ENCODE measurements around the gene SH3BP2. TPM values are rescaled to one million over a fixed set of nuclear protein-coding genes. Genes with fewer than 3 reads are reported as not detected.
A peak's percentile ranks its signal among the peaks of the same experiment; 100 is the strongest.

The SH3BP2 gene
- total RNA-seq, 4 donors from 2014 or later = 26.2 to 109 (median 66.0) TPM

DNA sequence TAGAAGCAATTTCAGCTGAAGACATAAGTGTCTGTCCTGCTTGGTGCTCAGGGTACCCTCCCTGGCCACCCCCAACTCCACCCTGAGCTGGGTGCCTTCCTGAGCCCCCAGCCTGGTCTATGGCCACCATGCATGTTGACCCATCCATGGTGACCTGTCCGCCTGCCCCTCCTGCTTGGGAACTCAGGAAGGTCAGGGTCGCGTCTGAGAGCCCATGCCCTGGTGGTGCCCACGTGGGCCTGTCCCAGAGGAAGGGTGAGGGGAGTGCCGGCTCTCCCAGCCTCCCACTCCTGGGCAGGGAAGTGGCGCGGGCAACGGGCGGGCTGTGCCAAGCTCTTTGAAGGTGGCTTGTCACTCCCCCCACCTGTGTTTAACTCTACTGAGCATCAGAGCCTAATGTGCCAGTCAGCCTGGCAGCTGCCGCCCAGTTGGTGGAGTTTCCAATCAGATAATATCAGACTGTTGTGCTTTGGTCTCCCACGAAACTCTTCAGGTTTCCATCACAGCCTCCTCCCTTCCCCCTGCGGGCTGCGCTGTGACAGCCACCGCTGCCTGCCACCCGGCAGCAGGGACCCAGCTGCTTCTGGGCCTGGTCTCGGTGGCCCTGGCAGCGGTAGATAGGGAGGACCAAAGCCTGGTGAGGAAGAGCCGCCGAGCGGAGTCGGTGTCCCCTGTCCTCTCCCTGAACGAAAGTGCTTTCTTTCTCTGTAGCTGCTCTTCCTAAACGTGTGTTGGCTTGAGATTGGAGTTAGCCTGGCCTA lies 4.8 kb downstream of the SH3BP2 start:
- ATAC-seq (ENCODE audit: low FRiP score) = no peak
- TF ChIP-seq, protein P1, sequence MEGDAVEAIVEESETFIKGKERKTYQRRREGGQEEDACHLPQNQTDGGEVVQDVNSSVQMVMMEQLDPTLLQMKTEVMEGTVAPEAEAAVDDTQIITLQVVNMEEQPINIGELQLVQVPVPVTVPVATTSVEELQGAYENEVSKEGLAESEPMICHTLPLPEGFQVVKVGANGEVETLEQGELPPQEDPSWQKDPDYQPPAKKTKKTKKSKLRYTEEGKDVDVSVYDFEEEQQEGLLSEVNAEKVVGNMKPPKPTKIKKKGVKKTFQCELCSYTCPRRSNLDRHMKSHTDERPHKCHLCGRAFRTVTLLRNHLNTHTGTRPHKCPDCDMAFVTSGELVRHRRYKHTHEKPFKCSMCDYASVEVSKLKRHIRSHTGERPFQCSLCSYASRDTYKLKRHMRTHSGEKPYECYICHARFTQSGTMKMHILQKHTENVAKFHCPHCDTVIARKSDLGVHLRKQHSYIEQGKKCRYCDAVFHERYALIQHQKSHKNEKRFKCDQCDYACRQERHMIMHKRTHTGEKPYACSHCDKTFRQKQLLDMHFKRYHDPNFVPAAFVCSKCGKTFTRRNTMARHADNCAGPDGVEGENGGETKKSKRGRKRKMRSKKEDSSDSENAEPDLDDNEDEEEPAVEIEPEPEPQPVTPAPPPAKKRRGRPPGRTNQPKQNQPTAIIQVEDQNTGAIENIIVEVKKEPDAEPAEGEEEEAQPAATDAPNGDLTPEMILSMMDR (IDR thresholded peaks at IDR 0.05) = no peak
- no peak for DNase-seq (ENCODE audit: low spot score)

DNA sequence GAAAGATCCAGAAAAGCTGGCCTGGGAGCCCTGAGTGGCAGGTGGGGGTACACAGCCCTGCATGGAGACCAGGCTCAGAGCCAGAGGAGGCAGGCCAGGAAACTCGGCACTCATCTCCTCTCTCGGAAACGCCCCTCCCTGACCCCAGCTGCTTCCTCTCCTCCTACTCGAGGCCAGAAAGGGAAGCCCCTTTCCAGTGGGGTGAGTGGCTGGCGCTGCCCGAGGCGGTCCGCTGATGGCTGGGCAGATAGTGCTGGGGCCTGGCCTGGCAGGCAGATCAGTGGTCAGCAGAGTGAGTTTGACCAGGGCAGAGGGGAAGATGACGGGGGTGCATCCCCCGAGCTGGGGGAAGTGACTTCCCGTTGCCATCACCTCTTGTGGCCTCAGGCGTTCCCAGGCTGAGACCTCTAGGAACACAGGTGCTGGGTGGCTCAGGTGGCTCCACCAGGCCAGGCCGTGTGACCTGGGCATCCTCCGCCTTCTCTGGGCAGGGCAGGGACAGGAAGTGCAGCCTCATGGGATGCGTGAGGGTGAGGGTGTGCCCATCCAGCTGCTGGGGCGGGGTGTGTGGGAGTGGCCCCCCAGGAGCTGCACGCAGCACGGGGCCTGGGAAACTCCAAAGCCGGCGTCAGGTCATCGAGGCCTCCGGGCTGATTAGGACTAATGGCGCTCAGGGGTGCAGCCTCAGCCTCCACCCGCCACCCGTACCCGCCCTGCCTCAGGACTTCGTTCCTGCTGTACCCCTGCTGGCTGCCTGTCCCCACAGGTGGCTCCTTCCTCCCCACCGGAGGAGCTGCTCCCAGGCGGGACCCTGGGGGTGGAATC lies 5.7 kb downstream of the SH3BP2 start:
- TF ChIP-seq, protein P1 (IDR thresholded peaks at IDR 0.05) = no peak
- peak; percentile 16 for ATAC-seq (ENCODE audit: low FRiP score)
- no peak for DNase-seq (ENCODE audit: low spot score)

DNA sequence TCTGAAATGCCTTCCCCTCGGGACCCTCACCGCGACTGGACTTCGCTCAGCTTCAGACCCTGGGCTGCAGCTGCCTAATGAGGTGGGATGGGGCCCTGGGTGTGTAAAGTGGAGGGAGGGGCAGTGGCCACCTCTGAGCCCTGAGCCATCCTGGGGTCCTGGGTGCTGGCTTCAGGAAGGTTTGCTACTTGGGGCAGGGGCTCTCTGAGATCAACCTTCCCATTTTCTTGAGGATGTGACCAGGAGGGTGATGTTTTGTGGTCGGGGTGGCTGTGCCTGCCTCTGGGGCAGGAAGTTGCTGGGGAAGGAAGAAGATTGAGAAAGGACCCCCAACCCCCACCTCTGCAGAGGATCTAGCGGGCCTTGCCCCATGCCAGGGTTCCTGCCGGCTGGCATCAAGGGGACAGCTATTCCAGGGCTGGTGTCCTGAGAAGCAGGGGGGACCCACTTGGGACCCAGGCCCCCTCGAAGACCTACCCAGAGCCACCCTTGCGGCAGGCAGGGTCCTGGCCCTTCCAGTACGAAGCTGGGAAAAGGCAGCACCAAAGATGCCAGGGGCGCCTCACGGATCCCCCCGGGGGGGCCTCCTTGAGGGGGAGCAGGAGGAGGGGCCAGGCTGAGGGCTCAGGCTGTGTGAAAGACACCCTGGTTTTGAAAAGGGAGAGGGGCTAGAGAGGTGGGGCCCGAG lies 6.5 kb downstream of the SH3BP2 start:
- DNase-seq (ENCODE audit: low spot score) (no peak), ATAC-seq (ENCODE audit: low FRiP score) (no peak)
- TF ChIP-seq, protein P1 (IDR thresholded peaks at IDR 0.05) = no peak

DNA sequence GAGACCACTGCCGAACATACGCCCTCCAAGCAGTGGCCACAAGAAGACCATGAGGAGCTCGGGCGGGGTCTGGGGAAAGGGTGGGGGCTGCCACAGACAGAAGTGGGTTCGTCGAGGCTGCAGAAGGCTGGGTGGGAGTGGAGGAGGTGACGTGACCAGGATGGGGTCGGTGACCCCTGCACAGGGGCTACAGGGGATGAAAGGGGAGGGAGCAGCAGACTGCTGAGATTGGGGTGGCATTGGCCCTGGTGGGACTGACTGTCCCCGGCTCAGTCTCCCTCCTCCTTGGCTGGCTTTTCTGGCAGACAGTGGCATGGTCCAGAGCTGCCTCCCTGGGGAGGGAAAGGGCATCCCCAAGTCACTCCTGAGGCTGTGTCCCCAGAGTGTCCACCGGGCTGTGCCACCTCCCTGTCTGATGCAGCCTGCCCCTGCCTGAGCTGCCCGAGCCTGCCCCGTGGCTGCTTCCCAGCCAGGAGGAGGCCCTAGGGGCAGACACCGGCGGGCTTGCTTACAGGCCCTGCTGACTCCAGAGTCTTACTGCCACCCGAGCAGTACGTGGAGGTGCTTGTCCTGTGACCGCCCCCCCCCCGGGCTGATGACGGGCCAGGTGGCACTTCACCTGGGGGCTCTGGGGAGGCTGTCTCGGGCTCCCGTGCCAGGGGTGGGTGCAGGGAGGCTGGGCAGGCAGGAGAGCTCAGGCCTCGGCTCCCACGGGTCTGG lies 7.2 kb downstream of the SH3BP2 start:
- ATAC-seq (ENCODE audit: low FRiP score) (no peak), DNase-seq (ENCODE audit: low spot score) (no peak)
- TF ChIP-seq, protein P1 (IDR thresholded peaks at IDR 0.05) = no peak

DNA sequence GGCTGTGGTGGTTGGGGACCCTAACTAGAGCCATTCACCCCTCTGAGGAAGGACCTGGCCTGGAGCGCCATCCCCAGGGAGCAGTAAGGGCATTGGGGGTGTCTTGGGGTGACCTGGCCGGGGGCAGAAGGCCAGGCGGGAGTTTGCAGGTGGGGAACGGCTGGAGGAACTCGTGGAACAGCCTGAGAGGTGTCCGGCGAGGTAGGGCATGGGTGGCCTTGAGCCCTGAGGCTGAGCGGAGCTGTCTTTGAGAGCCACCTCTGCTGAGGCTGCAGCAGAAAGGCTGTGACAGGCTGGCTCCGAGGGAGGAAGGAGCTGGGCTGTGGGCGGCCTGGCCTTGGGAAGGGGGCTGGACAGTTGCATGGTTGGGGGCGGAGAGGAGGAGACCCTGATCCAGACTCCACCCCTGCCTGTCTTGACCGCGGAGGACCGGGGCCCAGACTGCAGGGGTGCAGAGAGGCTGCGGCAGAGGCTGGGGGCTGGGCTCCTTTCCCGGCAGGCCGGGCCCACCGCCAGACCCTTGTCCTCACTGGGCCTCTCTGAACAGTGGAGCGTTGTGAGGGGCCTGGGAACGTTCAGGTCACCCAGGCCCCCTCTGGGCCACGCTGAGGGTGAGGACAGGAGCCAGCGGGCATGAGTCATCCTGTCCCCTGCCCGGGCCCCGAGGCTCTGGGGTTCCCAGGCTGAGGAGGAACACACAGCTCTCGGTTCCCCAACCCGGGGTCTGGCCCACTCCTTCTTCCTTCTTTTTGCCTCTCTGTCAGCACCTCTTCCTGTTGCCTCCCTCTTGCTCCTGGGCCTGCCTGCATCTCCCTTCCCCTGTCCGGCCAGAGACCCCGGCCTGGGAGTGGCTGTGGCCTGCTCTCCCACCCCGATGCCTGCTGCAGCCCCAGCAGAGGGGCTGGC lies 8.1 kb downstream of the SH3BP2 start:
- DNase-seq (ENCODE audit: low spot score) (no peak), ATAC-seq (ENCODE audit: low FRiP score) (peak; percentile 12)
- TF ChIP-seq, protein P1 (IDR thresholded peaks at IDR 0.05) = no peak

All from omental fat pad (tissue), 4 donors.